HepG2 (cell line): ENCODE data around the gene ITGB6. TPM values are rescaled to one million over a fixed set of nuclear protein-coding genes. Genes with fewer than 3 reads are reported as not detected.

Experiments used
- ATAC-seq: fragments of 200-7000 bp; cut with Tn5 transposase; 3 replicates; pipeline ENCODE4 v1.9.1; 2020; ENCODE audit warnings: mild to moderate bottlenecking, moderate library complexity
- BruUV-seq: library from RNA; stranded (reverse); fragments of 400-500 nt; replicated peaks from 2 replicates; lab custom pipeline; 2021; lab: Mats Ljungman, UMichigan
- CTCF ChIA-PET: fragments of 300-600 bp; formaldehyde crosslinking; extraction: SDS; loops from one replicate; lab custom pipeline; 2021; ENCODE audit warnings: low total read pairs, inconsistent platforms, low intra/inter-chr PET ratio; lab: Yijun Ruan, JAX
- POLR2A ChIA-PET: fragments of 350-600 bp; sonication (Branson Sonifier 250); formaldehyde crosslinking; loops from one replicate; lab custom pipeline; 2020; ENCODE audit warnings: antibody characterized with exemption, inconsistent platforms; lab: Yijun Ruan, JAX
- DNase-seq: peaks from one replicate; pipeline ENCODE4 v3.0.0-alpha.2; 2015; ENCODE audit warnings: low spot score
- FAIRE-seq: peaks from 3 replicates; lab custom pipeline; 2011; peaks lifted over from hg19 to GRCh38; lab: Jason Lieb, UNC
- H2AFZ ChIP-seq: one replicate; pipeline ENCODE4 v1.6.1; 2011; ENCODE audit warnings: low read length, inconsistent platforms
- H3K27ac ChIP-seq: fragments of 300-600 bp; 3 replicates; pipeline ENCODE4 v1.8.0; 2011; ENCODE audit warnings: mixed run types, mild to moderate bottlenecking, mixed read lengths, low read length, inconsistent platforms; ENCODE audit not compliant: insufficient read depth; ENCODE audit errors: extremely low read length
- H3K27me3 ChIP-seq, 2 experiments: fragments of 200-600 bp in 1 of 2; 2 replicates in 1 of 2; 3 replicates in 1 of 2; pipeline versions ENCODE4 v1.6.0 to v1.8.0; 2011; ENCODE audit warnings: low read length in 2 of 2, mild to moderate bottlenecking in 2 of 2, moderate library complexity in 2 of 2, inconsistent platforms in 1 of 2; ENCODE audit not compliant: insufficient read depth in 2 of 2, control insufficient read depth in 1 of 2
- H3K36me3 ChIP-seq, 2 experiments: fragments of 200-600 bp in 1 of 2; replicated peaks in 1 of 2; 2 replicates in 1 of 2; 3 replicates in 1 of 2; pipeline versions ENCODE4 v1.5.1 to v1.8.0; 2011; ENCODE audit warnings: low read length in 2 of 2, inconsistent platforms in 1 of 2; ENCODE audit not compliant: insufficient read depth in 2 of 2, control insufficient read depth in 1 of 2
- H3K4me1 ChIP-seq: 2 replicates; pipeline ENCODE4 v1.5.1; 2012; ENCODE audit warnings: low read length, inconsistent platforms; ENCODE audit not compliant: insufficient read depth
- H3K4me2 ChIP-seq: 2 replicates; pipeline ENCODE4 v1.6.0; 2011; ENCODE audit warnings: low read depth, low read length, inconsistent platforms
- H3K4me3 ChIP-seq, 3 experiments: fragments of 200-600 bp in 1 of 3; sonication (generic), shearing (Covaris generic) in 1 of 3; replicated peaks in 1 of 3; 2 replicates each; pipeline ENCODE4 v1.5.1; 2011 to 2016; ENCODE audit warnings: low read length in 3 of 3, inconsistent platforms in 2 of 3, low read depth in 2 of 3, mild to moderate bottlenecking in 2 of 3, control low read depth in 1 of 3, mixed read lengths in 1 of 3; ENCODE audit not compliant: insufficient read depth in 1 of 3
- H3K79me2 ChIP-seq: one replicate; pipeline ENCODE4 v1.6.1; 2011; ENCODE audit warnings: low read length, inconsistent platforms; ENCODE audit not compliant: insufficient read depth
- H3K9ac ChIP-seq: 2 replicates; pipeline ENCODE4 v1.6.0; 2011; ENCODE audit warnings: mild to moderate bottlenecking, low read depth, low read length, inconsistent platforms; ENCODE audit not compliant: insufficient read depth
- H3K9me3 ChIP-seq: 2 replicates; pipeline ENCODE4 v1.5.1; 2012; ENCODE audit warnings: mild to moderate bottlenecking, low read length
- H4K20me1 ChIP-seq: 2 replicates; pipeline ENCODE4 v1.6.0; 2011; ENCODE audit warnings: inconsistent platforms, mild to moderate bottlenecking, low read length, moderate library complexity; ENCODE audit not compliant: insufficient read depth
- FOXO1 ChIP-seq: sonication (generic); formaldehyde crosslinking; IDR thresholded peaks from 2 replicates; pipeline ENCODE4 v1.4.0; 2020; ENCODE audit warnings: missing genetic modification reagents
- KLF6 ChIP-seq: IDR thresholded peaks from 2 replicates; pipeline ENCODE4 v1.8.0; 2016; ENCODE audit warnings: missing biosample characterization, missing genetic modification reagents
- MAFF ChIP-seq: IDR thresholded peaks from 2 replicates; pipeline ENCODE4 v1.6.1; 2011; ENCODE audit warnings: low read depth, low read length, improper control_type of control experiment
- MAZ ChIP-seq, 2 experiments: sonication (generic) in 1 of 2; formaldehyde crosslinking in 1 of 2; IDR thresholded peaks; 2 replicates each; pipeline versions ENCODE4 v1.5.0 to v1.6.1; 2012 to 2020; ENCODE audit warnings: low read depth in 2 of 2, mild to moderate bottlenecking in 2 of 2, borderline replicate concordance in 1 of 2, improper control_type of control experiment in 1 of 2, low read length in 1 of 2, missing genetic modification reagents in 1 of 2, moderate library complexity in 1 of 2
- NFE2L2 ChIP-seq: fragments of 150-350 bp; IDR thresholded peaks from 2 replicates; pipeline ENCODE4 v1.6.1; 2014; ENCODE audit warnings: low read length
- TMF1 ChIP-seq: sonication (generic); formaldehyde crosslinking; IDR thresholded peaks from 2 replicates; pipeline ENCODE4 v1.8.1; 2022; ENCODE audit warnings: low read depth, missing genetic modification reagents
- ZNF773 ChIP-seq: sonication (generic); formaldehyde crosslinking; IDR thresholded peaks from 2 replicates; pipeline ENCODE4 v1.4.0; 2020; ENCODE audit warnings: missing genetic modification reagents, borderline replicate concordance
- WGBS: methylation state at CpG from one replicate; pipeline ENCODE4 v1.1.6; 2017; ENCODE audit warnings: low lambda C conversion rate; 5-methylcytosine and 5-hydroxymethylcytosine counted together
- in situ Hi-C: cut with HindIII; loops from 2 replicates; pipeline ENCODE4 v1.10.0; 2017; ENCODE audit warnings: low pct_unique_long_range_greater_than_20kb; ENCODE audit not compliant: extremely low pct_ligation_motif_present
- intact Hi-C: fragments of 100-400 bp; cut with micrococcal nuclease; formaldehyde crosslinking; loops from one replicate; pipeline ENCODE4 v1.10.0; 2022; ENCODE audit not compliant: unreplicated experiment
- polyA plus RNA-seq, 8 experiments: library from polyadenylated mRNA; depleted of rRNA in 3 of 8; stranded (reverse) in 7 of 8; unstranded in 1 of 8; fragments of >200 nt; fragmentation: Illumina TruSeq in 4 of 8; extraction: Trizol in 4 of 8; gene quantifications; 2 replicates each; pipeline versions ENCODE4 v1.2.1 to v1.2.3, GENCODE V29; 2011 to 2016; ENCODE audit warnings: low read depth in 4 of 8, missing spikeins in 1 of 8, mixed read lengths in 1 of 8; ENCODE audit not compliant: insufficient read depth in 1 of 8
- total RNA-seq, 5 experiments: library from RNA; depleted of rRNA; stranded (reverse); fragments of >200 nt; fragmentation: Illumina TruSeq; extraction: Trizol; gene quantifications; 2 replicates each; pipeline ENCODE4 v1.2.3, GENCODE V29; 2016; ENCODE audit warnings: low read depth in 1 of 5
- TF ChIP-seq, protein P1 (sequence below): sonication (generic); formaldehyde crosslinking; IDR thresholded peaks from 2 replicates; pipeline ENCODE4 v1.8.1; 2023; ENCODE audit warnings: missing genetic modification reagents, mild to moderate bottlenecking, borderline replicate concordance
- TF ChIP-seq, protein P2 (sequence below): sonication (generic); formaldehyde crosslinking; IDR thresholded peaks from 2 replicates; pipeline ENCODE4 v1.4.0; 2020; ENCODE audit warnings: missing genetic modification reagents

ITGB6 gene
- total and polyA plus RNA-seq, 2 of the 13 experiments (the other 11 are each of a cell fraction or from before 2014, with no cell fraction given), result not detected

DNA sequence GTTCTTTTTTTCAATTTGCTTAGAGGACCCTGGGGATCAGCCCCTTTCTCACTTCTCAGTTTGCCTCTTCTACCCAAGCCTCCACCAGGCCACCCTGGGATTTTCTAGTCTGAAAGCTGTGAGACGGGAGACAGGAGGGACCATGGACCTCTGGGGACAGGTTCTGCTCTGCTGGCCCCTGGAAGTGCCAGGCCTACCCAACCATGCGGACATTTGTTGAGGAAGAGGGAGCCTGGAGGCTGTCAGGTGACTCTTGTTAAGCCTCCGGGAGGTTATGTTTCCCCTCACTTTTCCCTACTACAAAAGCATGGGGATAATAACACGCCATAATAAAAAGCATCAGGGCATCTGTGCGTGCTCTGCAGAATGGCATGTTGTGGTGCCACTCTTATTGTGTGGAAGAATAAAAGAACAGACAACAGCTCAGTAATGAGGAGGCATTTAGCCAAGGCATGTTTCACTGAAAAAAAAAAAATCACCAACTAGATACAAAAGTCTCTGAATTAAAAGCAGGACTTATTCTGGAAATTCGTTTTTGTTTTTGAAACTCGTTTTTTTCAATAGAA is 89.3 kb downstream of the ITGB6 start:
- no peak for ATAC-seq

More for the DNA sequence above, 89.3 kb downstream of the ITGB6 start:
- no peak overlapping the region for H3K4me3 ChIP-seq
- CTCF ChIA-PET, result interaction anchor here (1.4 to 3.5 kb wide), 4 partner anchors 100 to 884 kb away, joined by 4 to 30 read pairs (median 10); no protein-coding TSS in a partner anchor
- TF ChIP-seq, protein P1, sequence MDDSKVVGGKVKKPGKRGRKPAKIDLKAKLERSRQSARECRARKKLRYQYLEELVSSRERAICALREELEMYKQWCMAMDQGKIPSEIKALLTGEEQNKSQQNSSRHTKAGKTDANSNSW (CRISPR knock-in tag), result no peak
- TF ChIP-seq MAFF (no peak), NFE2L2 (no peak), KLF6 (CRISPR knock-in tag) (no peak), ZNF773 (CRISPR knock-in tag) (no peak), TMF1 (CRISPR knock-in tag) (no peak), FOXO1 (CRISPR knock-in tag) (no peak), MAZ (IDR thresholded peaks at IDR 0.05; ENCODE audit: borderline replicate concordance, low read depth, low read length) (no peak), MAZ (CRISPR knock-in tag; IDR thresholded peaks at IDR 0.05; ENCODE audit: low read depth) (no peak)
- TF ChIP-seq, protein P2, sequence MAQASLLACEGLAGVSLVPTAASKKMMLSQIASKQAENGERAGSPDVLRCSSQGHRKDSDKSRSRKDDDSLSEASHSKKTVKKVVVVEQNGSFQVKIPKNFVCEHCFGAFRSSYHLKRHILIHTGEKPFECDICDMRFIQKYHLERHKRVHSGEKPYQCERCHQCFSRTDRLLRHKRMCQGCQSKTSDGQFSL (CRISPR knock-in tag), result no peak
- TF ChIP-seq, all 625 proteins: peak for 0
- in situ Hi-C loops, result loop anchor here (5.0 kb wide), 1 partner anchor 102 kb away; no protein-coding TSS in a partner anchor
- Histone ChIP-seq H3K27me3 (peaks cover 0 to 8% of the 10 kb centered on the region in 2 experiments; a peak in 1 of 5 replicates), H3K36me3 (no peaks in the 10 kb centered on the region), H3K4me1 (no peaks in the 10 kb centered on the region), H3K9ac (no peak overlapping the region), H2AFZ (no peak overlapping the region), H3K4me2 (no peak overlapping the region), H3K9me3 (no peaks in the 10 kb centered on the region), H3K79me2 (no peaks in the 10 kb centered on the region), H4K20me1 (no peaks in the 10 kb centered on the region), H3K27ac (no peak overlapping the region)
- WGBS, result 17% methylated on average over 7 of the region's 7 CpGs
- FAIRE-seq, result no peak
- POLR2A ChIA-PET, result interaction anchor here (1.0 kb wide), 1 partner anchor 97 kb away, joined by 5 read pairs; no protein-coding TSS in a partner anchor
- BruUV-seq, result no TSS peak
- DNase-seq, result no peak
- intact Hi-C loops, result loop anchor here (1.0 to 5.0 kb wide), 4 partner anchors 100 to 884 kb away; no protein-coding TSS in a partner anchor
